Stimulated activated CD4-positive, alpha-beta T cell treated with anti-CD3 and anti-CD28 coated beads, Interleukin-1b, Interleukin-23, amount 100 ng/mL, for 4 hours (primary cell): ENCODE measurements around the gene PHPT1.
"Not testable (repeated sequence)": the region's sequence is repeated elsewhere in the genome, so short reads cannot be mapped to it uniquely, and the experiment has no call there.

Source experiments
- DNase-seq, 2 donors: peaks; one replicate each; pipeline ENCODE4 v3.0.0-alpha.2; 2020; ENCODE audit warnings: low read depth in 2 of 2

Gene PHPT1

GRCh38 chr9:136849038-136849959 lies at the start of gene PHPT1:
Gene PHPT1, plus strand, starts transcription at chr9:136849409. Its CDS starts 22 bp downstream, at chr9:136849431.
- peak; percentile 92 to 93 for DNase-seq

GRCh38 chr9:136799854-136800657 lies 49.2 kb upstream of the PHPT1 start:
- peak; percentile 92 for DNase-seq

GRCh38 chr9:136802321-136802720 lies 46.9 kb upstream of the PHPT1 start:
- no peak for DNase-seq

- DNase-seq: not testable (repeated sequence)
Observed at GRCh38 chr9:136803009-136803550, 46.1 kb upstream of the PHPT1 start.

- DNase-seq: no peak
Observed at GRCh38 chr9:136803551-136804508, 45.4 kb upstream of the PHPT1 start.

GRCh38 chr9:136804509-136805206 lies 44.6 kb upstream of the PHPT1 start:
- DNase-seq: no peak

- no peak for DNase-seq
Observed at GRCh38 chr9:136805207-136805740, 43.9 kb upstream of the PHPT1 start.

GRCh38 chr9:136806067-136806466 lies 43.1 kb upstream of the PHPT1 start:
- DNase-seq: no peak

GRCh38 chr9:136806631-136807201 lies 42.5 kb upstream of the PHPT1 start:
- no peak for DNase-seq

GRCh38 chr9:136807281-136808074 lies 41.7 kb upstream of the PHPT1 start, which contains the start of gene RABL6:
Gene RABL6, plus strand, starts transcription at chr9:136807948. Its CDS starts 249 bp downstream, at chr9:136808197.
- peak; percentile 72 to 75 for DNase-seq

- peak; percentile 39 to 46 for DNase-seq
Observed at GRCh38 chr9:136808075-136808805, 41.0 kb upstream of the PHPT1 start.

GRCh38 chr9:136808806-136809158 lies 40.4 kb upstream of the PHPT1 start:
- no peak for DNase-seq

GRCh38 chr9:136814725-136815421 lies 34.3 kb upstream of the PHPT1 start:
- no peak for DNase-seq

- DNase-seq: no peak
Observed at GRCh38 chr9:136815422-136815782, 33.8 kb upstream of the PHPT1 start.

GRCh38 chr9:136820971-136821825 lies 28.0 kb upstream of the PHPT1 start:
- no peak for DNase-seq

- DNase-seq: no peak
Observed at GRCh38 chr9:136821826-136822544, 27.2 kb upstream of the PHPT1 start.
